Ovary (tissue), 9 donors: ENCODE results near the gene ARHGAP29. TPM values are rescaled to one million over a fixed set of nuclear protein-coding genes. Genes with fewer than 3 reads are reported as not detected.

Experiments
- DNase-seq, 5 donors: peaks; one replicate each; pipeline ENCODE4 v3.0.0-alpha.2; 2019 to 2020
- H3K27ac ChIP-seq, 2 donors: fragments of 200-600 bp; one replicate each; pipeline versions ENCODE4 v1.5.1 to v1.8.0; 2019 to 2022
- H3K27me3 ChIP-seq: fragments of 200-600 bp; one replicate; pipeline ENCODE4 v1.8.0; 2022
- H3K36me3 ChIP-seq: fragments of 200-600 bp; sonication (generic); one replicate; pipeline ENCODE4 v1.5.1; 2019
- H3K4me1 ChIP-seq: one replicate; pipeline ENCODE4 v1.8.1; 2013; ENCODE audit warnings: mild to moderate bottlenecking, moderate library complexity; ENCODE audit not compliant: insufficient read depth
- H3K4me3 ChIP-seq: fragments of 200-600 bp; sonication (generic); one replicate; pipeline ENCODE4 v1.5.1; 2017
- H3K9me3 ChIP-seq, 2 donors: fragments of 200-600 bp in 1 of 2; sonication (generic) in 1 of 2; one replicate each; pipeline versions ENCODE4 v1.5.1 to v1.8.1; 2013 to 2019; ENCODE audit warnings: mild to moderate bottlenecking in 1 of 2, moderate library complexity in 1 of 2
- CTCF ChIP-seq, 3 donors: fragments of 450-650 bp in 2 of 3; fragments of 200-600 bp in 1 of 3; IDR thresholded peaks; one replicate each; pipeline versions ENCODE4 v1.5.1 to v1.8.0; 2016 to 2022; ENCODE audit warnings: antibody characterized with exemption in 3 of 3, mild to moderate bottlenecking in 1 of 3
- EP300 ChIP-seq: sonication (generic); formaldehyde crosslinking; IDR thresholded peaks from one replicate; pipeline ENCODE4 v1.6.1; 2017; ENCODE audit warnings: antibody characterized with exemption
- POLR2A ChIP-seq: fragments of 450-650 bp; IDR thresholded peaks from one replicate; pipeline ENCODE4 v1.6.1; 2017; ENCODE audit warnings: antibody characterized with exemption, mild to moderate bottlenecking, moderate library complexity
- WGBS, 3 donors: extraction: QIAGEN DNeasy Blood & Tissue Kit in 1 of 3; methylation state at CpG; one replicate each; pipeline versions ENCODE4 v1.1.5 to v1.1.7; 2013 to 2017; 5-methylcytosine and 5-hydroxymethylcytosine counted together
- intact Hi-C, 4 donors: fragments of 100-400 bp; cut with DNase I; formaldehyde crosslinking; loops; one replicate each; pipeline versions ENCODE4 v1.11.0 to v1.15.1; 2022 to 2023
- polyA plus RNA-seq, 2 donors: library from polyadenylated mRNA; stranded (reverse); fragments of 200-250 nt in 1 of 2; fragments of 350-450 nt in 1 of 2; fragmentation: Illumina TruSeq in 1 of 2; extraction: RNeasy Lipid Tissue Mini Kit (QIAGEN cat#74804) in 1 of 2; gene quantifications; one replicate each; pipeline ENCODE4 v1.2.3, GENCODE V29; 2013 to 2014
- total RNA-seq, 7 donors: library from RNA; depleted of rRNA in 2 of 7; stranded (reverse); fragments of >200 nt in 2 of 7; fragmentation: NEBNext Ultra II Directional in 3 of 7; extraction: Animal tissue kit (Norgen Biotek cat#: 25700) in 3 of 7; gene quantifications; one replicate each; pipeline versions ENCODE4 v1.1.0 to v1.2.4, GENCODE V29; 2016 to 2023
- donor health status: DM: no; HTN: no; CAD: no; lungs with moderate emphysema.
- donor health status: DM: no; HTN: no; CAD: no.
- donor health status: Bipolar disorder and iron deficiency.
- donor health status: DM: yes; HTN: yes; CAD: no.
- donor health status: DM: no; HTN: no; CAD: no.
- donor health status: DM: yes; HTN: yes; CAD: no.

ARHGAP29 gene
- total and polyA plus RNA-seq, 9 donors: 7.9 to 51.0 (median 20.3) TPM

GRCh38 chr1:94227624-94228023, 9.8 kb downstream of the ARHGAP29 start:
- H3K27ac ChIP-seq: no peak overlapping the region
- WGBS, 3 donors: 86 to 97% (median 89%) methylated on average over 1 of the region's 1 CpG
- H3K36me3 ChIP-seq: no peaks in the 10 kb centered on the region
- intact Hi-C loops: no loop called here
- no peak for DNase-seq
- H3K9me3 ChIP-seq: no peaks in the 10 kb centered on the region
- no peak overlapping the region for H3K4me3 ChIP-seq
- no peaks in the 10 kb centered on the region for H3K4me1 ChIP-seq
- H3K27me3 ChIP-seq: no peaks in the 10 kb centered on the region
- TF ChIP-seq EP300 (no peak), POLR2A (no peak), CTCF (IDR thresholded peaks at IDR 0.05) (no peak)

- Histone ChIP-seq H3K36me3 (no peaks in the 10 kb centered on the region), H3K4me3 (no peak overlapping the region), H3K27me3 (no peaks in the 10 kb centered on the region), H3K27ac (no peak overlapping the region), H3K4me1 (no peaks in the 10 kb centered on the region), H3K9me3 (no peaks in the 10 kb centered on the region)
- intact Hi-C loops: no loop called here
- no peak for DNase-seq
- no peak for TF ChIP-seq CTCF (IDR thresholded peaks at IDR 0.05)
- TF ChIP-seq POLR2A: no peak
- TF ChIP-seq EP300: no peak
- WGBS, 3 donors: 76 to 89% (median 78%) methylated on average over 2 of the region's 2 CpGs
Measured at GRCh38 chr1:94225845-94226244, 11.5 kb downstream of the ARHGAP29 start.

- intact Hi-C loops: no loop called here
- Histone ChIP-seq H3K27ac (no peak overlapping the region), H3K9me3 (no peaks in the 10 kb centered on the region), H3K27me3 (no peaks in the 10 kb centered on the region), H3K4me1 (no peaks in the 10 kb centered on the region), H3K36me3 (no peaks in the 10 kb centered on the region), H3K4me3 (no peak overlapping the region)
- WGBS, 3 donors: 64 to 83% (median 73%) methylated on average over 2 of the region's 2 CpGs
- no peak for TF ChIP-seq POLR2A
- no peak for TF ChIP-seq EP300
- no peak for TF ChIP-seq CTCF (IDR thresholded peaks at IDR 0.05)
- no peak for DNase-seq
Measured at GRCh38 chr1:94218332-94218731, 19.1 kb downstream of the ARHGAP29 start.

- H3K27me3 ChIP-seq: no peaks in the 10 kb centered on the region
- TF ChIP-seq POLR2A (no peak), CTCF (IDR thresholded peaks at IDR 0.05) (no peak), EP300 (no peak)
- no peak for DNase-seq
- no peaks in the 10 kb centered on the region for H3K4me1 ChIP-seq
- intact Hi-C loops: no loop called here
- H3K4me3 ChIP-seq: no peak overlapping the region
- H3K9me3 ChIP-seq: no peaks in the 10 kb centered on the region
- no peaks in the 10 kb centered on the region for H3K36me3 ChIP-seq
- no peak overlapping the region for H3K27ac ChIP-seq
Measured at GRCh38 chr1:94215955-94216354, 21.4 kb downstream of the ARHGAP29 start.

- no peak overlapping the region for H3K27ac ChIP-seq
- intact Hi-C loops: no loop called here
- H3K9me3 ChIP-seq: no peaks in the 10 kb centered on the region
- 92 to 96% (median 92%) methylated on average over 1 of the region's 1 CpG for WGBS, 3 donors
- no peaks in the 10 kb centered on the region for H3K36me3 ChIP-seq
- H3K4me3 ChIP-seq: no peak overlapping the region
- no peaks in the 10 kb centered on the region for H3K4me1 ChIP-seq
- TF ChIP-seq POLR2A: no peak
- no peak for TF ChIP-seq CTCF (IDR thresholded peaks at IDR 0.05)
- no peak for TF ChIP-seq EP300
- no peaks in the 10 kb centered on the region for H3K27me3 ChIP-seq
- no peak for DNase-seq
Measured at GRCh38 chr1:94209982-94210381, 27.4 kb downstream of the ARHGAP29 start.
